Spleen (tissue), 7 donors: ENCODE results near the gene TYRP1.
A peak's percentile ranks its signal among the peaks of the same experiment; 100 is the strongest.

ENCODE experiments used
- POLR2A ChIP-seq, 3 donors: fragments of 450-650 bp; IDR thresholded peaks; one replicate each; pipeline ENCODE4 v1.5.1; 2017; ENCODE audit warnings: antibody characterized with exemption in 3 of 3, mild to moderate bottlenecking in 1 of 3
- POLR2AphosphoS5 ChIP-seq, 3 donors: sonication (generic); formaldehyde crosslinking; IDR thresholded peaks; one replicate each; pipeline ENCODE4 v1.5.1; 2017; ENCODE audit warnings: antibody characterized with exemption in 3 of 3
- TF ChIP-seq, protein P1 (sequence below), 11 experiments: fragments of 200-600 bp in 7 of 11; fragments of 450-650 bp in 4 of 11; sonication (generic) in 4 of 11; IDR thresholded peaks in 8 of 11; conservative IDR thresholded peaks in 3 of 11; 1 replicate in 7 of 11; 2 replicates in 4 of 11; pipeline versions ENCODE4 v1.4.0 to v1.8.0; 2016 to 2021; ENCODE audit warnings: antibody characterized with exemption in 11 of 11, inconsistent platforms in 4 of 11, mild to moderate bottlenecking in 1 of 11
- donor health status: DM: no; HTN: no; CAD: no; lungs with moderate emphysema.
- donor health status: DM: no; HTN: no; CAD: no.
- donor health status: DM: no; HTN: no; CAD: no.

DNA sequence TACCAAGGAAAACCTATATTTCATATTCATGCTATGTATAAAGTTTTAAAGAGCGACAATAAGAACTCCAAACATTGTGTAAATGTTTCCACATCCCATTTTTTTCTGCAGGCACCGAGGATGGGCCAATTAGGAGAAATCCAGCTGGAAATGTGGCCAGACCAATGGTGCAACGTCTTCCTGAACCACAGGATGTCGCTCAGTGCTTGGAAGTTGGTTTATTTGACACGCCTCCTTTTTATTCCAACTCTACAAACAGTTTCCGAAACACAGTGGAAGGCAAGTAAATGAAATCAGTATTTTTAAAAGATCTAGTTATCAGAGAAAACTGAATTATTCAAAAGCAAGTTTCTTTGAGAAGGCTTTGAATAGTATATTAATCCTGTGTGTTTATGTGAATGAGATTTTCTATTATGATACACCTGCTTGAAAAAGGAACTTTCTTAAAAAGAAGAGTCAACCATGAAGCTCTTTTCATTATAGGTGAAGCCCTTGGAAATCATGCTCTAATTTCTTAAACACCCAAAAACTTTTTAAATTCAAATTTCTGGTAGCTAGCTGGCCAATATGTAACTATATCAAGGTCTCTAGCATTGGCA lies 9.1 kb downstream of the TYRP1 start:
- TF ChIP-seq, protein P1, sequence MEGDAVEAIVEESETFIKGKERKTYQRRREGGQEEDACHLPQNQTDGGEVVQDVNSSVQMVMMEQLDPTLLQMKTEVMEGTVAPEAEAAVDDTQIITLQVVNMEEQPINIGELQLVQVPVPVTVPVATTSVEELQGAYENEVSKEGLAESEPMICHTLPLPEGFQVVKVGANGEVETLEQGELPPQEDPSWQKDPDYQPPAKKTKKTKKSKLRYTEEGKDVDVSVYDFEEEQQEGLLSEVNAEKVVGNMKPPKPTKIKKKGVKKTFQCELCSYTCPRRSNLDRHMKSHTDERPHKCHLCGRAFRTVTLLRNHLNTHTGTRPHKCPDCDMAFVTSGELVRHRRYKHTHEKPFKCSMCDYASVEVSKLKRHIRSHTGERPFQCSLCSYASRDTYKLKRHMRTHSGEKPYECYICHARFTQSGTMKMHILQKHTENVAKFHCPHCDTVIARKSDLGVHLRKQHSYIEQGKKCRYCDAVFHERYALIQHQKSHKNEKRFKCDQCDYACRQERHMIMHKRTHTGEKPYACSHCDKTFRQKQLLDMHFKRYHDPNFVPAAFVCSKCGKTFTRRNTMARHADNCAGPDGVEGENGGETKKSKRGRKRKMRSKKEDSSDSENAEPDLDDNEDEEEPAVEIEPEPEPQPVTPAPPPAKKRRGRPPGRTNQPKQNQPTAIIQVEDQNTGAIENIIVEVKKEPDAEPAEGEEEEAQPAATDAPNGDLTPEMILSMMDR (IDR thresholded peaks at IDR 0.05 in 8 of 11, conservative IDR thresholded peaks at IDR 0.05 in 3 of 11), result peak in 8 of 11 experiments; percentile 14 to 56 (median 39)
- no peak for TF ChIP-seq POLR2A (IDR thresholded peaks at IDR 0.05)
- TF ChIP-seq POLR2AphosphoS5 (IDR thresholded peaks at IDR 0.05), result no peak
